Spleen (tissue), 7 donors: Measurements from ENCODE around the gene NTSR1.

Experiments used
- POLR2AphosphoS5 ChIP-seq, 3 donors: sonication (generic); formaldehyde crosslinking; IDR thresholded peaks; one replicate each; pipeline ENCODE4 v1.5.1; 2017; ENCODE audit warnings: antibody characterized with exemption in 3 of 3
- TF ChIP-seq, protein P1 (sequence below), 11 experiments: fragments of 200-600 bp in 7 of 11; fragments of 450-650 bp in 4 of 11; sonication (generic) in 4 of 11; IDR thresholded peaks in 8 of 11; conservative IDR thresholded peaks in 3 of 11; 1 replicate in 7 of 11; 2 replicates in 4 of 11; pipeline versions ENCODE4 v1.4.0 to v1.8.0; 2016 to 2021; ENCODE audit warnings: antibody characterized with exemption in 11 of 11, inconsistent platforms in 4 of 11, mild to moderate bottlenecking in 1 of 11
- donor health status: DM: no; HTN: no; CAD: no; lungs with moderate emphysema.
- donor health status: DM: no; HTN: no; CAD: no.
- donor health status: DM: no; HTN: no; CAD: no.

DNA sequence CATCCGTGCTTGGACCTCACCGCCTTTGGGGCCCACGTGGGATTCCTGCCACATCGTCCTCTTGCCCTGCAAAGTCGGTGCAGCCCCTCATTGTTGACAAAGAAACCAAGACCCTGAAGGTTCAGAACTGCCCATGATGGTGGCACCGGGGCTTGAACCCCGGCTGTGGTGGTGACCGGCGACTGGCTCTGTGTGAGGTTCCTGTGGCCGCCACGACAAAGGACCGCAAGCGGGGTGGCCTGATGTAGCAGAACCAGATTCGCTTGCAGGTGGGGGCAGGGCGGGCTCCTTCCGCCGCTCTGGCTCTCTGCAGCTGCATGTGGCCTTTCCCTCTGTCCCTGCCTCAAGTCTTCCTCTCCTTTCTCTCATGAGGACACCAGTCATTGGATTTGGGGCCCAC, 37.6 kb upstream of the NTSR1 start:
- no peak for TF ChIP-seq POLR2AphosphoS5 (IDR thresholded peaks at IDR 0.05)
- TF ChIP-seq, protein P1, sequence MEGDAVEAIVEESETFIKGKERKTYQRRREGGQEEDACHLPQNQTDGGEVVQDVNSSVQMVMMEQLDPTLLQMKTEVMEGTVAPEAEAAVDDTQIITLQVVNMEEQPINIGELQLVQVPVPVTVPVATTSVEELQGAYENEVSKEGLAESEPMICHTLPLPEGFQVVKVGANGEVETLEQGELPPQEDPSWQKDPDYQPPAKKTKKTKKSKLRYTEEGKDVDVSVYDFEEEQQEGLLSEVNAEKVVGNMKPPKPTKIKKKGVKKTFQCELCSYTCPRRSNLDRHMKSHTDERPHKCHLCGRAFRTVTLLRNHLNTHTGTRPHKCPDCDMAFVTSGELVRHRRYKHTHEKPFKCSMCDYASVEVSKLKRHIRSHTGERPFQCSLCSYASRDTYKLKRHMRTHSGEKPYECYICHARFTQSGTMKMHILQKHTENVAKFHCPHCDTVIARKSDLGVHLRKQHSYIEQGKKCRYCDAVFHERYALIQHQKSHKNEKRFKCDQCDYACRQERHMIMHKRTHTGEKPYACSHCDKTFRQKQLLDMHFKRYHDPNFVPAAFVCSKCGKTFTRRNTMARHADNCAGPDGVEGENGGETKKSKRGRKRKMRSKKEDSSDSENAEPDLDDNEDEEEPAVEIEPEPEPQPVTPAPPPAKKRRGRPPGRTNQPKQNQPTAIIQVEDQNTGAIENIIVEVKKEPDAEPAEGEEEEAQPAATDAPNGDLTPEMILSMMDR (IDR thresholded peaks at IDR 0.05 in 8 of 11, conservative IDR thresholded peaks at IDR 0.05 in 3 of 11), result no peak
